Stimulated activated naive CD8-positive, alpha-beta T cell treated with anti-CD3 and anti-CD28 coated beads, Interleukin-15, Interleukin-2, amounts not matched to agents 100 U/mL and 50 U/mL, for 24 hours (primary cell): ENCODE results near the gene RPS3.
A peak's percentile ranks its signal among the peaks of the same experiment; 100 is the strongest.

ENCODE experiments used
- ATAC-seq: fragments of 150-1000 bp; cut with Tn5 transposase; one replicate; pipeline ENCODE4 v1.10.0; 2021
- DNase-seq: peaks from one replicate; pipeline ENCODE4 v3.0.0; 2021

RPS3 gene

DNA sequence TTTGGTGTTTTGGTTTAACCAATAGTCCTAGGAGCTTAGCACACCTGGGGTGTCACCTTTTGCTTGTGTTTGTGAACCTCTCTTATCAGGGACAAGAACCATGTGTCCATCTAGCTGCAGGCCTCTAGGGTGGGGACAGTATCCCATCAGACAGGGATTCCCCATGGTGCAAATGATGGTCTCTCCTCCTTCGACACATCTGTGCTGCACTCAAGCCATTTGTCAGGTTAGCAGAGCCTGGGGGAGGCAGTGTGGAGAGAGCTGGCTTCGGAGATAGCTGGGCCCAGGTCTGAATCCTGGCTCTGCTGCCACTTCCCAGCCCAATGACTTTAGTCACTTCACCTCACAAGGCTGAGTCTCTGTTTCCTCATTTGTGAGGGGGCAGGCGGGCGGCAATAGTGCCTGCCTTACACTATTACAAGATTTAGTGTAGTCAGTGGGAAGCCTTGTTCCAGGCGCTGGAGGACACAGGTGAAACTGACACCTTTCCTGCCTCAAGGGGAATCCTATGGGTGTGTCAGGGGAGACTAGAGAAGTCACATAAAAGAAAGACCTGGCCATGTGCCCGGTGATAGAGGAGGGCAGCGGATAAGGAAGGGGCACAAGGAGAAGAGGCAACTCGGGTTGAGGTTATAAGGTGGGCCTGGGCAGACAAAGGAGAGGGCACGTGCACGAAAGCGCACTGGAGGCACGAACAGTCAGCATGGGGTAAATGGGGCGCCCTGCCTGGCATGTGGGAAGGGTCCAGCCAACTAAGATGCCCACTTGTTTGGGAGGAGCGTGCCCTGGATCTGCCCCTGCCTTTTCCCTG is 21.1 kb downstream of the RPS3 start:
- DNase-seq (no peak), ATAC-seq (no peak)

DNA sequence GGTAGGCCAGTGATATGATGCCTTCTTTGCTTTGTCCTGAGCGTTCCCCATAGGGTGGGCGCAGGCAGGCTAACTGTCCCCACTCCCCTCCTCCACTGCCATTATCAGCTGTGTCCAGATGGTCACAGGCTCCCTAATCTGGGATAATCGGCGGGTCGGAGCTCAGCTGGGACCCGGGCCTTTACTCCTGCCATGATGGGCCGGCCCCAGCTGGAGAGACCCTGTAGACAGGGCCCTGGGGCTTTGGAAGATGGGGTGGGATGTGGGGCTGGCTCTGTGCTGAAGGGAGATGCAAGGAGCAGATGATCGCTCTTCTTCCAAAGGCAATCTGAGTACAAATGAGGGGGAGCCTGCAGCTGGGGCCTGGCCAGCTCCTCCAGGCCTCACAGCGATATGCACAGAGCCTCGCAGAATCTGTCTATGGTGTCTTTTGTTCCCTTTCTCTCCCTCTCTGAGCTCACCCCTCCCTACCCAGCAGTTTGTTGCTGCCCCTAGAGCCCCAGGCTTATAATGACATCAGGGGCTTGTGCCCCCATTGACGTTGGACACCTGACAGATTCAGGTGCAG is 21.8 kb downstream of the RPS3 start:
- no peak for ATAC-seq
- no peak for DNase-seq

DNA sequence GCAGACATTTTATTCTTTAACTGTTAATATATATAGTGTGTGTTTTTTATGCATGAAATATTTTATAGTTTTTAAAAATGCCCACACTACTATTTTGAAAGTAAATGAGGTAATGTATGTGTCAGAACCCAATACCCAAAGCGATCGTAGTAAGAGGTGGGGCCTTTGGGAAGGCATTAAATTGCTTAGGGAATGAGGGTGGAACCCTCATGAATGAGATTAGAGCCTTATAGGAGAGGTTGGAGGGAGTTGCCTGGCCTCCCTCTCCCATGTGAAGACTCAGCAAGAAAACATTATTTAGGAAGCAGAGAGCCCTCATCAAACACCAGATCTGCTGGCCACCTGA is 22.6 kb downstream of the RPS3 start:
- no peak for ATAC-seq

DNA sequence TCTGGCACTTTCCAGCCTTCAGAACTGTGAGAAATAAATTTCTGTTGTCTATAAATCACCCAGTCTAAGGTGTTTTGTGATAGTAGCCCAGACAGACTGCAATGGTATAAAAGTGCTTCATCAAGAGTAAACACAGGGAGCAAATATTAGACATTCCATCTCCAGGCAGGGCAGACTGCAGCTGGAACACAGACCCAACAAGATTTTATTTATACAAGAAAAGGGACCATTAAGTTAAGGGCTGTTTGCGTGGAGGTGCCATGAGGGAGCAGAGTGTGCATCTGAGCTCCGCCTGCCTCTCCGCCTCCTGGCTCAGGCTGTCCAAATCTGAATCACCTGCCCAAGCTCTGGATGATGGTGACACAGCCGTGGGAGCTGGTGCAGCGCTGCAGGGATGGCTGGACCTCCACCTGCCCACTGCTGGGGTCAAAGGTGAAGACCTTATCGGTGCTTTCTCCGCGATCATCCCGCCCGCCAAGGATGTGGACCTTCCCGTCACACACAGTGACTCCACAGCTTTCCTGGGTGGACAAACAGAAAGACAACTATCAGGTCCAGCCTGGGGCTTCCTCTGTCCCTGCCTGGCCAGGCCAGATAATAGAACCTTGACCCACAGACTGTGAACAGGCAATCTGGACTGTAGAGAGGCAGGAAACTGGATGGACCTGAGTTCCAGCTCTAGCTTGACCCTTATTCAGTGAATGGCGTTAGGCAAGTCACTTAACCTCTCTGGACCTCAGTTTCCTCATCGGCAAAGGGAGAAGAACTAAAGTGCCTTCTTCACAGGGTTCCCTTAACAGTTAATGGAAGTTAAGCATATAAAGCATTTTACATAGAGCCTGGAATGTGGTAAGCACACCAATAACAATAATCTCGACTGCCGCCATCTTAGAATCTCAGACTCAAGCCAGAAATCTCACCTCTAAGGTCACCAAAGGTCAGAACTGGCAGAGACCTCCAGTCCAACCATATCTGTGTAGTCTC is 23.2 kb downstream of the RPS3 start:
- ATAC-seq, result no peak
- no peak for DNase-seq

More for the DNA sequence above, 22.6 kb downstream of the RPS3 start:
- DNase-seq, result no peak

DNA sequence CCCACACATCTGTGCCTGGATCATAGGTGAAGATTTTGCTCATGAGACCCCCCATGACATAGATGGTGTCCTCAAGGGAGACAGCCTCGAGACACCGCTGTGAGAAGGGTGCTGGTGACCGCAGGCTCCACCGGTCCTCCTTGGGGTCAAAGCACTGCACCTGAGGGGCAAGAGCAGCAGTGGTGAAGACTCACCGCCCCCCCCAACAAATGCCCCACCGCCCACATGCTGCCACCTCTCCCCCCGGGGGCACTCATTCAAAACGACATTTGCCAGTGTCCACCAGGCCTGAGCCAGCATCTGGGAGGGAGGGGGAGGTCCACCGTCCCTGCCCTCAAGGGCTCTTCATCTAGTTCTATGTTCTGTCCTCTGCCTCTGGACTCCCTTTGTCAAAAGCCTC is 24.4 kb downstream of the RPS3 start:
- ATAC-seq (no peak), DNase-seq (no peak)

DNA sequence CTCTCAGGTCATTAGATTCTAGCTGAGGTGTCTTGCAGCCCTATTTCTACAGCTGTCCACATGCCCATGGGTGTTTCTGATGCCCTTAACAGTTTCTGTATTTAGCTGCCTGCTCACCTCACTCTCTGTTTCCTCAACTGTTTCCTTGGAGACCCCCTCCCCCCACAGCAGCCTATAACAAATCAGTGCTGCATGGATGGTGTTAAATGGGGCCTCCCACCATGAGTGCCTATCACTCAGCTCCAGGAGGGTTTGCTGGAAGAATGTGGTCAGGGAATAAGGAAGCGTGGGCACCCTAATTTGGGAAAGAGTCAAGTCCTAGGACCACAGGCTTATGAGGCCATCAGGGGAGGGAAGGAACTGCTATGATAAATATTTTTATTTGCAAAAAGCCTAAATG is 25.1 kb downstream of the RPS3 start:
- no peak for ATAC-seq
- no peak for DNase-seq

DNA sequence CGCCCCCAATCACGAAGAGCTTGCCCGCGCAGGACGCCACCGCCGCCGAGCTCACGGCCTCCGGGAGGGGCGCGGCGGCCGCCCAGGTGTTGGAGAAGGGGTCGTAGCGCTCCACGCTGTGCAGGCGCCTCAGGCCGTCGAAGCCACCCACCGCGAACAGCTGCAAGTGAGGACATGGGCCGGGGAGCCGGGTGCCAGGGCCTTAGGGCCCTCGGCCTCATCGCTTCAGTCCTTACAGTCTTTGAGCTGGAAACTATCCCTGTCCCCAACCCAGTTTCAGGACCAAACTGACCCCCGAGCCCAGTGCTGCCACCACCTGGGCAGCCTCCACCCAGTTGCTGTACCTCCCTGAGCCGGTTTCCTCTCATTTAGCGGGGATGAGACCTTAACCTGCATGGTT is 26.1 kb downstream of the RPS3 start:
- ATAC-seq (no peak), DNase-seq (no peak)

DNA sequence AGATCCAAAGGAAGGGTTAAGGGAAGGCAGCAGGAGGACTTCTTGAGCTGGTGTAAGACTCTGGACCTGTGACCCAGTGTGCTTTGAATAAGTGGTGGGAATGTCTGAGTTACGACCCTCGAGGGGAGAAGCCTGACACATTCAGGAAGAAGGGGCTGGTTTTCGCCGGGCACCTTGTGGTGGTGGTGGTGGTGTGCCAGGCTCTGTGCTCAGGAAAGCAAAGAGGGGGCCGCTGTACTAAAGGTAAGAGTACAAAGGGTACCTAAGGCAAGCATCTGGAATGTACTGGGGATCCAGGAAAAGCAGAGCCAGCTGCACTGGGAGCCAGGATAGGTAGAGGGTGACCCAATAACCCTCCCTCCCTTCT is 27.4 kb downstream of the RPS3 start:
- ATAC-seq (no peak), DNase-seq (no peak)

DNA sequence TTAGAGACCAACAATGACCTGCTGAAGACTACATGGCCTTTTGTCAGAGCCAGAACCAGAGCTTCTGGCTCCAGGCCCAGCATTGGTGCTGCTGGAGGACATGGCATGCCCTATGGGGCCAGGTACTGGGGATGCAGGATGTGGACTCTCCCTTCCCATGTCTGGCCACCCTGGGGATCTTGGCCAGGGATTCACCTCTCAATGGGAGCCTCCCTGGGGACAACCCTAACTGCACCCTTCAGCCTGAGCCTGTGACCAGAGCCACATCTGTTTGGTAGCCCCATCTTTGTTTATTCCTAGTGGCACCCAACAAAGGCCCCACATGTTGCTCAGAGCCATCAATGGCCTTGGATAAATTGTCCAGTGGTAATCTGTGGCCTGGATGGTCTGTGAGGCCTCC is 27.9 kb downstream of the RPS3 start:
- ATAC-seq (no peak), DNase-seq (no peak)

DNA sequence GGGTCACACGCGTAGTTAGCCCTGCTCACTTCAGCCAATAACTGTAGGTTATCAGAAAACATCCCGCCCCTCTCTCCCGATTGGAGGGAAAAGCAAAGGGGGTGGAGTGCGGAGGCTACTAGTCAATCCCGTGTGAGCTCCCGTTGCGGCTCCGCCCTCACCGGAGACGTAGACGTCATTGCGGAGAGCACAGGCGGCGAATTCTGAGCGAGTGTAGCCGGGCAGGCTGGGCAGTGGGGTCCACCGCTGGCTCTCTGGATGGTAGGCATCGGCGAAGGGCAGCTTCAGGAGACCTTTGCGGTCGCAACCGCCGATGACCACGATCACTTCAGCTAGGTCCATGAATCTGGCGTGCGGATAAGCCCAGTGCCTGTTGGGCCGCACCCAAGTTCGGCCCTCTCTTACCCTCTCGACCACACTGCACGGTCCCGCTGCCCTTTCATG is 29.0 kb downstream of the RPS3 start:
- ATAC-seq, result peak; percentile 48
- peak; percentile 65 for DNase-seq

DNA sequence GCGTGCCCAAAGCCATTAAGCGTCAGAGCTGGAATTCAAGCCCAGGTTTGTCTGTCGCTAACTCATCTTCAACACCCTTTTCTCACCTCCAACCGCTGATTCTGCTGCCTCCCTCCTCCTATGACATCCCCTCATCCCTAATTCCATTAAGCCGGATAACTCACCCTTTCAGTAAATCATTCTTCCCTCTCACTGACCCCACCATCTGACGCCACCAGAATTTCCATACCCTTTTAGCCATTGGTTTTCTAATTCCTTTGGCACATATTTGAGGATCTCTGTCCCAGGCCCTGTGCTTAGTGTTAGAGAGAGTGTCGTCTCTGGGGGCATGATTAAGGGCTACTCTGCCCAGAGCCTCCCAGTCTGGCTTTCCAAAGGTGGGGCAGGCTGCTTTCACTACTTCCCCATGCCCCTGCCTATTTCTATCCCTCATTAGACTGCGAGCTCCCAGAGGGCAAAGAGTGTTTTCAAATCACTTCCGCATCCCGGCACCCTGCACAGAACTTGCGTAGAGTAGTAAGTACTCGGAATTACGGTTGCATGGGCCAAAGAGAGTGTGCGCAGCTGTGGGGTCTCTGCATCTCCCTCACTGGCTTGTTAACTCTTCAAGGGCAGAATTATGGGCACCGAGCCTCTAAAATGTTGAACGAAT is 29.8 kb downstream of the RPS3 start:
- ATAC-seq (no peak), DNase-seq (no peak)

DNA sequence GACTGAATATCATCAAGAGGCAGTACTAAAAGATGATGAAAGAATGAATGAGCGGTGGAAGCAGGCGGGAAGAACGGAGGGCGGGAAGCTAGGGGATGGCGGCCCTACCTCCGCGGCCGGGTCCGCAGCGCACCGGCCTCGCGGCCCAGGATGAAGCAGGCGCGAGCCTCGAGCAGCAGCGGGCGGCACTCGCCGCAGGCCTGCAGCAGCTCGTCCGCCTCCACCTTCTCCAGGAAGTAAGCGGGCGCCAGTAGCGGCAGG is 30.3 kb downstream of the RPS3 start:
- no peak for DNase-seq
- no peak for ATAC-seq

DNA sequence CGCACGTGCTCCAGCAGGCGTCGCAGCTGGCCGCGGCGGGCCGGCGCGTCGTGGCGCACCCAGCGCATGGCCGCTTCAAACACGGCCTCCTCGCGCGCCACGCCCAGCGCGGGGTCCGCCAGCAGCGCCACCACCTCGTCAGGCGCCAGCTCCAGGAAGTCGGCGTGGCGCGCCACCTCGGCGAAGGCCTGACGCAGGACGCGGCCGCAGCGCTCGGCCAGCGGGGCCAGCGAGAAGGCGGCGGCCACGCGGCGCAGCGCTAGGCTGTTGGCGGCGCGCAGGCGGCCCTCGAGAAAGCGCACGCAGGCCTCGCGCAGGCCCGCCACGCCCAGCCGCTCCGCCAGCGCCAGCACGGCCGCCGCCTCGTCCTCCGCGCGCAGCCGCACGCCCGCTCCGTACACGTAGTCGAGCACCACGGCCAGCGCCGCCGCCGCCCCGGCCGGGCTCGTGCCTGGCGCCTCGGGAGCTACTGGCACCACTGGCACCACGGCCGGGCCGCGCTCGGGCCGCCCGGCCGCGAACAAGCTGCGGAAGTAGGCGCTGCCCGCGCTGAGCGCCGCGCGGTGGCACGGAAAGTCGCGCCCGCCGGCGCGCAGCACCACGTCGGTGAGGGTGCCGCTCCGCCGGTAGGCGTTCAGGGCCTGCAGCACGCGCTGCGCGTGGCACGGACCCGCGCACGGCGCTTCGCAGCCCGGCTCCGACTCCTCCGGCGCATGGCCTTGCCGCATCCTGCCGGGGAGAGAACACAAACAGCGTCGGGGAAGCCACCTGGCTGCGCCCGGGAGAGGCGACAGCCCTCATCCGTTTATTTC is 30.8 kb downstream of the RPS3 start:
- ATAC-seq (peak; percentile 71), DNase-seq (peak; percentile 66)

DNA sequence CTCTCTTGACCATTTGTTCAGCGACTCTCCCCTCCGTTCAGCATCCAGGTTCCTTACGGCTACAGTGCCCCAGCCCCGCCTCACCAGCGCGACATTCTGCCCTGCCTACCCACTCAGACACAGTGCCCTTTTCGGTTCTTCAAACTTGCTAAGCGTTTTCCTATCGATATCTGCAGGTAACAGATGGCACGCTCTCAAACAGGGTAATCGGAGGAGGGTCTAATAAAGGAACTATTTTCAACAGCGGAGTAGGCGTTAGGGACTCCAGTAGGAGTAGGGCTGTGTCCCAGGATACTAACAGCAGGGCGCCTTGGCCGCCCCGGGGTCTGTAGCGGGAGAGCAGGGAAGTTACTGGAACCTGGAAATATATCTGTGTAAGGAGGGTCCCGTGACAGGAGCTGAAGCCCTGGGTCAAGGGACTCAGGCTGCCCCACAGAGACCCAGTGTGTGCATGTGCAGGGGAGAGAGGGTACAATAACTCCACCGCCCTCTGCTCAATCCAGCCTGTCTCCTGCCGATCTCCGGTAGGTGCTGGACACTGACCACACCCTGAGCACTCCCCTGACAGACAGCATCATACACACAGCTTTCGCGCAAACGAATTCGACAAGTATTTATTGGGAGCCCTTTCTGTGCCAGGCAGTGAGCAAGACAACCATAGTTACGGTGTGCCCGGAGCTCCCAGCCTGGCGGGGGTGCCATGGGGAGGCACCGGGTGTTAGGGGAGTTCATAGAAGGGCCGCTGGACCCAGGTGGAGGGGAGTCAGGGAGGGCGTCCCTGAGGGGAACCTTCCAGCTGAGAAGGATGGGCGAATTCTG is 31.6 kb downstream of the RPS3 start:
- ATAC-seq (no peak), DNase-seq (no peak)

DNA sequence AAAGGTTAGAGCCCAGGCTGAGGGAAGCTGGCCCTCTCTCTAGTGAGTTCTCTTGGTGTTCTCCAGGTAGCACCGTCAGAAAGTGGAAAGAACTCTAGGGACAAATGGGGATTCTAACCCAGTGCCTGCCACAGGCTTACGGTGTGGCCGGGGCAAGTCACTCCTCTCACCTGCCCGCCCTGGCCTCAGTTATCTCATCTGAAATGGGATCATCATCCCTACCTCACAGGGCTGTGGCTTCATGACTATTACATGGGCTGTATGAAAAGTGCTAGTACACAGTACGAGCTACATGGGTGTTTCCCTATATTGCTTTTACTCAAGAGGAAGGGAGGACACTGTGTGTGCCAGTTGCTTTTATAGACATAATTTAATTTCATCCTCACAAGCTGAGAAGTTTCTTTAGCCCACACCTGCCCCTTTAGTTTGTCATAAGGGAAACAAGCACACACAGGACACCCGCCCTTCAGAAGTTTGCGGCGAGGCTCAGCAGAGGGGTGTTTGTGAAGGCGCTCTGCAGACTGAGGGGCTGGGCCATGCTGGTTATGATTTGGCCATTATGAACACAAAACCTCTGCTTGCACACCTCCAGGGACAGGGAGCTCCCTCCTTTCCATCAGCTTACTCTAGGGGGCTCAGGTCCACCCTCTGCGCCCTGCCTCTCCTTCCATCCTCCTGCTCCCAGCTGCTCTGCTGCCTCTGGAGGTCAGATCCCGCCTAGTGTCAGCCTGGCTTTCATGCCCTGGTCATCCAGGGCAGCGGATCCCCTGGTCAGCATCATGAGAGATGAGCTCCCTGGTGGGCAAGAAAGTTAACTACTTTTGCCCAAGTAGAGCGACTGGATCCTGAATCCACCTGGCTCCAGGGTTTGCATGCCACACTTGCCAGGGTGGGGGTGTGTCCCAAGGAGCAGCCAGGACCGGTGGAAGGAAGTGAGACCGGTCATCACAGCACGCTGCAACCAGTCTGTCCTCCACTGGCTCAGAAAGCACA is 32.5 kb downstream of the RPS3 start:
- ATAC-seq, result no peak
- no peak for DNase-seq

DNA sequence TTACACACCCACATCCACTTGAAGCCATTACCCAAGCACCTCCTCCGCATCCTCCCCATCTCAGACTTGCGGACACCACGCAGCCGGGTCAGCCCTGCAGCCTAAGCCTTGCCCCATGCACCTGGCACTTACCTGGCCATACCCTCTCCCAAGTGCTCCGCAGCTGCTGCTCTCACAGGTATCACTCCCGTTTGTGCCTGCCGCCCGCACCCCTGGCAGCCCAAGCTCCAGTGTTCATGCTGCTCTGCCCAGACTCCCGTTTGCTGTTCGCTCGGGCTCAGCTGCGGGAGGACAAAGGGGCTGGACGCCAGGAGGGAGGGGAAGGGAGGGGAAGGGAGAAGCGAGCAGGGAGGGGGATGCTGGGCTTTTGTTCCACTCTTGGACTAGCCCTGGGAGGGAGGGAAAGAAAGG is 33.6 kb downstream of the RPS3 start, which contains the start of gene KLHL35:
TSS of gene KLHL35 (minus strand) at position 293 of the 411 bp plus-strand sequence. CDS start 2,574 bp downstream, outside the sequence.
- DNase-seq, result no peak
- ATAC-seq, result no peak

DNA sequence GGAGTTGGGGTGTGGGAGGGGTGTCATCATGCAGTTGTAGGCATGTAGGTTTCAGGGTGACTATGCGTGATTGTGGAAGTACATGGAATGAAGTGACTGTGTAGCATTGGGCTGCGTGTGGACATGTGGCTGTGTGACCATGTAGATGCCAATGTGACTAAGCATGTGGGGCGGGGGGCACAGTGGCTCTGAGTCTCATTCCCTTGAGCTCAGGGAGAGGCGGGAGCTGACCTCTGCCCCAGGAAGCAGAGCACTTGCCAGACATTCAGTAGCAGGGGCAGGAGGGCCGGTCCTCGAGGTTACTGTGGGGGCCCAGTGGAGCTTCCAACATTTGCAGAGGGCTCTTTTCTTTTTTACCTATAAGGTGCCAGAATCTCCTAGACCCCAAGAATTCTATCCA is 34.1 kb downstream of the RPS3 start:
- ATAC-seq, result no peak
- no peak for DNase-seq

DNA sequence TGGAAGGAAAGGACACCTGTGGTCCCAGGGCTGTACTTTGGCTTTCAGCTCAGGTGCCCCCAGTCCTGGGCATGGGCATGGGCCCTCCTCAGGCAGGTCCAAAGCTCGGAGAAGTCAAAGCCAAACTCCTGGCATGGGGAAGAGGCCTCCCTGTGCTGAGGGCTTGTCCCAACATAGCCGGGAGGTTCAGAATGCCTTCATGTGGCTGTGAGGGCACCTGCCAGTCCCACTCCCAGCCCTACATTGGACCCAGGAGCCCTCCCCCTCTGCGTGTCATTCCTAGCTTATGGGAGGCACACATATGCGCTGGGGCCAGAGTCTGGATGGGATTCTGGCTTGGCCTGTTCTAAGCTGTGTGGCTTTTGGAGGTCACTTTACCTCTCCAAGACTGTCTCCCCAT is 34.7 kb downstream of the RPS3 start:
- DNase-seq, result no peak
- ATAC-seq, result no peak

DNA sequence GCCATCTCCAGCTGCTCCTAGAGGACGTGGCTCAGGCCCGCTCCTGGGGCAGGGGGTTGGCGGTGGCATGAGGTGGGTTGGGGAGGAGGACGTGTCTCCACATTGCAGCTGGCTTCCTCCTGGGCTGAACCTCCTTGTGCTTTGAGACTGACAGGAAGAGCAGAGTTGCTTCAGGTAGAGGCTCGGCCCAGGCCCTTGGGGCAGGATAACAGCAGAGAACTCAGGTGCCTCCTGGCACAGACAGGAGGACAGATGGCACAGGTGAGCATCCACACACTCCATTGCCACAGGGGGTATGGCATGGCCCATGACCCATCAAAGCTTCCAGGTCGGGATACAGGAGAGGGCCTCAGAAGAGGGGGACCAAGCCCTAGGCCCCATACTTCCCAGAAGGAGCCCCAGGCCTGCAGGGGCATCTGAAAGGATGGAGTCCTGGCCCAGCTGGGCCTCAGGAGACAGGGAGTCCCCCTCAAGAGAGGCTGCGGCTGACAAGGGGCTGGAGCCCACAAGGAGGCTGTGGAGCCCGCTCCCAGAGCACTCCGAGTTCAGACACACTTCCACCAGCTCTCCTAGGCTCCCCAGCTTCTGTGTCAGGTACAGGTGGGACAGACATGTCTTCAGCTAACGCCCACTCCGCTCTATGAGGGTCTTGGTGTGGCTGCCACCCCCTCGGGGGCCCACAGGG is 35.7 kb downstream of the RPS3 start:
- no peak for DNase-seq

More for the DNA sequence above, 35.7 kb downstream of the RPS3 start:
- no peak for ATAC-seq
